ENCODE measurements around the gene KCNH8.

KCNH8 gene

DNA sequence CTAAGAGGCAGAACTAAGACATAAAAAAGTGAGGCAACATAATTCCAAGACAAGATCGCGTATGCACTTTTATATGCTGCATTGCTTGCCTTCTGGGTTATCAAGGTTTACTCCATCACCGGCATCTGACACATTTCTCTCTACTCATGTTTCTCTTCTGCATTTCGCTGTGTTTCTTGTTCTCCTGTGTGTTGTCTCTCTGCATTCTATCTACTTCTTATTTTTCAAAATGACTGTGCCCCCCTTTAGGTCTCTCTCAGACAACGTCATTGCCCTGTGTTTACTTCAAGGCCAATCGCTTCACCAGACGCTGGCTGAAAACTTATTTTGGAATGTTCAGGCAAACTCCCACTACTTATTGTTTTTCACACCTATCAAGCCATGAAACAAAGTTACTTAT, 280.4 kb downstream of the KCNH8 start:
- no peak overlapping the region for H3K4me3 ChIP-seq (ENCODE audit: low read depth, low read length)
- TF ChIP-seq MYC (IDR thresholded peaks at IDR 0.05; ENCODE audit: low read depth, low read length), result no peak
- TF ChIP-seq, protein P1, sequence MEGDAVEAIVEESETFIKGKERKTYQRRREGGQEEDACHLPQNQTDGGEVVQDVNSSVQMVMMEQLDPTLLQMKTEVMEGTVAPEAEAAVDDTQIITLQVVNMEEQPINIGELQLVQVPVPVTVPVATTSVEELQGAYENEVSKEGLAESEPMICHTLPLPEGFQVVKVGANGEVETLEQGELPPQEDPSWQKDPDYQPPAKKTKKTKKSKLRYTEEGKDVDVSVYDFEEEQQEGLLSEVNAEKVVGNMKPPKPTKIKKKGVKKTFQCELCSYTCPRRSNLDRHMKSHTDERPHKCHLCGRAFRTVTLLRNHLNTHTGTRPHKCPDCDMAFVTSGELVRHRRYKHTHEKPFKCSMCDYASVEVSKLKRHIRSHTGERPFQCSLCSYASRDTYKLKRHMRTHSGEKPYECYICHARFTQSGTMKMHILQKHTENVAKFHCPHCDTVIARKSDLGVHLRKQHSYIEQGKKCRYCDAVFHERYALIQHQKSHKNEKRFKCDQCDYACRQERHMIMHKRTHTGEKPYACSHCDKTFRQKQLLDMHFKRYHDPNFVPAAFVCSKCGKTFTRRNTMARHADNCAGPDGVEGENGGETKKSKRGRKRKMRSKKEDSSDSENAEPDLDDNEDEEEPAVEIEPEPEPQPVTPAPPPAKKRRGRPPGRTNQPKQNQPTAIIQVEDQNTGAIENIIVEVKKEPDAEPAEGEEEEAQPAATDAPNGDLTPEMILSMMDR (IDR thresholded peaks at IDR 0.05; ENCODE audit: low read depth, low read length), result no peak
- TF ChIP-seq MAX (IDR thresholded peaks at IDR 0.05; ENCODE audit: low read depth, low read length), result no peak
- TF ChIP-seq POLR2A (IDR thresholded peaks at IDR 0.05; ENCODE audit: extremely low read depth, insufficient read length), result no peak
- peak; percentile 1 for DNase-seq (ENCODE audit: low read depth)

GRCh38 chr3:19432669-19433068, 284.4 kb downstream of the KCNH8 start:
- no peak for DNase-seq (ENCODE audit: low read depth)
- H3K4me3 ChIP-seq (ENCODE audit: low read depth, low read length), result no peak overlapping the region
- TF ChIP-seq MYC (IDR thresholded peaks at IDR 0.05; ENCODE audit: low read depth, low read length), result no peak
- no peak for TF ChIP-seq MAX (IDR thresholded peaks at IDR 0.05; ENCODE audit: low read depth, low read length)
- TF ChIP-seq, protein P1 (IDR thresholded peaks at IDR 0.05; ENCODE audit: low read depth, low read length), result no peak
- no peak for TF ChIP-seq POLR2A (IDR thresholded peaks at IDR 0.05; ENCODE audit: extremely low read depth, insufficient read length)

DNA sequence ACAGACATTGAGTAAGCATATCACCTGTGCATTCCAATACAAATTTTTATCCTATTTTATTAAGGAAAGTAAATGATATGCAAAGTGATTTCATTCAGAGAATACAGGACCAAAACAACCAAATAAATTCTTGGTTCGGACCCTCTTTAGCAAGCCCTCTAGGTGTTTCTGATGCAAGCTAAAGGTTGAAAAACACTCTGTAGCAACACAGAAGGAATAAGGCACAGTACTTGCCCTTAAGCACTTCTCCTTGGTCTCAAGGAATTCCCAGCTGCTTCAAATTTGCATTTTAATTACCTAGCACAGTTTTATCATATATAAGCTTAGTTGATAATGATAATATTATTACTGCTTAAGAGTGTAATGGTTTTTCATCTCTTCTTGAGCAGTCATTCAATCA, 288.4 kb downstream of the KCNH8 start:
- no peak for DNase-seq (ENCODE audit: low read depth)
- no peak overlapping the region for H3K4me3 ChIP-seq (ENCODE audit: low read depth, low read length)
- TF ChIP-seq MAX (IDR thresholded peaks at IDR 0.05; ENCODE audit: low read depth, low read length) (no peak), POLR2A (IDR thresholded peaks at IDR 0.05; ENCODE audit: extremely low read depth, insufficient read length) (no peak)

- no peak overlapping the region for H3K4me3 ChIP-seq (ENCODE audit: low read depth, low read length)
- DNase-seq (ENCODE audit: low read depth), result no peak
- TF ChIP-seq, protein P1 (IDR thresholded peaks at IDR 0.05; ENCODE audit: low read depth, low read length), result no peak
These were observed 291.6 kb downstream of the KCNH8 start for GRCh38 chr3:19439944-19440343.

GRCh38 chr3:19446138-19446537, 297.8 kb downstream of the KCNH8 start:
- no peak overlapping the region for H3K4me3 ChIP-seq (ENCODE audit: low read depth, low read length)
- DNase-seq (ENCODE audit: low read depth), result no peak
- TF ChIP-seq POLR2A (IDR thresholded peaks at IDR 0.05; ENCODE audit: extremely low read depth, insufficient read length) (no peak), MAX (IDR thresholded peaks at IDR 0.05; ENCODE audit: low read depth, low read length) (no peak), MYC (IDR thresholded peaks at IDR 0.05; ENCODE audit: low read depth, low read length) (no peak)

DNA sequence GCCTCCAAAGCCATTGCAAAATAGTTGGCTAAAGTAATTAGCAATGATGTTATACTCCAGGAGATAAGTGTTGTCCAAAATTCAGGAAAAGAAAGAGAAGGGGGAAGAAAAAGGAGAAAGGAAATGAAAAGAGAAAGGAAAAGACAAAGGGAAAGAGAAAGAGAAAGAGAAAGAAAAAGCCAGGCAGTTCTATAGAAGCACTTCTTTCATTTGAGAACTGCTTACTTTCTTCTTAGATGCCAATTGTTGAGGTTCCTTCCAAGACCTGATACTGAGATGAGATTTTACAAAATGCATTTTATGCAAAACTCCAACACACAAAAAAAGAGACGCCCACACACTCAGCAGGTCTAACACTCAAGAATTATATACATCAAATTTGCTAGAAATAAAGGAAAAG, 298.4 kb downstream of the KCNH8 start:
- no peak overlapping the region for H3K4me3 ChIP-seq (ENCODE audit: low read depth, low read length)
- DNase-seq (ENCODE audit: low read depth), result no peak
- TF ChIP-seq, protein P1 (IDR thresholded peaks at IDR 0.05; ENCODE audit: low read depth, low read length), result no peak
- TF ChIP-seq MYC (IDR thresholded peaks at IDR 0.05; ENCODE audit: low read depth, low read length) (no peak), MAX (IDR thresholded peaks at IDR 0.05; ENCODE audit: low read depth, low read length) (no peak), POLR2A (IDR thresholded peaks at IDR 0.05; ENCODE audit: extremely low read depth, insufficient read length) (no peak)

DNA sequence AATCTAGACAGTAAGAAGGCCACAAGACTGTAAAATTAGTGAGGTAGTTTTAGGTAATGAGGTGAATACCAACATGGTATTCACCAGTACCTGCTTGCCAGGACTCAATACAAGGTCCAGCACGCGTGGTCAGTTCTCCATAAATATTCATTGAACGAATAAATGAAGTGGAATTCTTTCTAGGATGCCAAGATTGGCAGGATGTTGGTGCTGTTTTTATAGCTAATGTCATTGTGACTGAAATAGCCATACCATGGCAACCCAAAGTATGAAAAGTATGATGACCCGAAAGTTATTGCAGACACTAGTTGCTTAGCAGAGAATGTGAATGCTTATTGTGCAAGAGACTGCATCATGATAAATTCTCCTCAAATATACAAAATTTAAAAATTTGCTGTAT, 307.2 kb downstream of the KCNH8 start:
- TF ChIP-seq, protein P1 (IDR thresholded peaks at IDR 0.05; ENCODE audit: low read depth, low read length), result no peak
- TF ChIP-seq MYC (IDR thresholded peaks at IDR 0.05; ENCODE audit: low read depth, low read length) (no peak), MAX (IDR thresholded peaks at IDR 0.05; ENCODE audit: low read depth, low read length) (no peak), POLR2A (IDR thresholded peaks at IDR 0.05; ENCODE audit: extremely low read depth, insufficient read length) (no peak)
- DNase-seq (ENCODE audit: low read depth), result no peak
- no peak overlapping the region for H3K4me3 ChIP-seq (ENCODE audit: low read depth, low read length)
